ENCODE data around the gene STATH.
"Not testable (repeated sequence)": the region's sequence is repeated elsewhere in the genome, so short reads cannot be mapped to it uniquely, and the experiment has no call there.

STATH gene

GRCh38 chr4:70000711-70001110 lies 4.9 kb downstream of the STATH start:
- H3K14ac ChIP-seq (ENCODE audit: low read length), result no peak overlapping the region
- H2BK15ac ChIP-seq (ENCODE audit: low read length), result no peak overlapping the region
- no peak overlapping the region for H4K8ac ChIP-seq (ENCODE audit: low read depth, low read length)
- no CpG with 5 or more reads among the region's 1 CpG for WGBS, 2 donors (ENCODE audit: extremely low coverage in 2 of 2, insufficient read length in 2 of 2, insufficient replicate concordance in 1 of 2)
- H3K9ac ChIP-seq (ENCODE audit: low read depth, low read length, poor library complexity), result no peak overlapping the region
- no peaks in the 10 kb centered on the region for H3K9me3 ChIP-seq (replicated peaks in 1 of 2; ENCODE audit: control insufficient read depth in 2 of 2, insufficient read depth in 1 of 2, low read depth in 1 of 2, low read length in 2 of 2)
- no peak overlapping the region for H4K91ac ChIP-seq (ENCODE audit: low read depth, low read length, poor library complexity)
- H2AK5ac ChIP-seq (ENCODE audit: low read depth, low read length), result no peak overlapping the region
- H3K23ac ChIP-seq (ENCODE audit: low read depth, low read length, poor library complexity), result no peak overlapping the region
- no peak for DNase-seq (ENCODE audit: low spot score)
- no peaks in the 10 kb centered on the region for H3K27me3 ChIP-seq (ENCODE audit: control insufficient read depth in 3 of 3, insufficient read depth in 3 of 3, low read depth in 1 of 3, low read length in 3 of 3)
- H3K79me1 ChIP-seq (ENCODE audit: low read depth, low read length), result no peaks in the 10 kb centered on the region
- no peak overlapping the region for H2BK5ac ChIP-seq (ENCODE audit: low read length)
- no peak overlapping the region for H3K4ac ChIP-seq (ENCODE audit: low read length)
- H2BK12ac ChIP-seq (ENCODE audit: low read length), result no peak overlapping the region
- no peak overlapping the region for H3K4me2 ChIP-seq (ENCODE audit: insufficient read depth, low read length, poor library complexity, severe bottlenecking)
- H2BK120ac ChIP-seq (ENCODE audit: low read depth, low read length), result no peak overlapping the region
- H3K27ac ChIP-seq (replicated peaks; ENCODE audit: low read length), result no peak overlapping the region
- no peak overlapping the region for H3K18ac ChIP-seq (ENCODE audit: low read length)
- no peak overlapping the region for H3K4me3 ChIP-seq (ENCODE audit: low read length in 2 of 2)
- no peak overlapping the region for H2AFZ ChIP-seq (ENCODE audit: low read length)
- no peaks in the 10 kb centered on the region for H3K4me1 ChIP-seq (ENCODE audit: control insufficient read depth in 2 of 2, insufficient read depth in 1 of 2, low read depth in 1 of 2, low read length in 2 of 2)
- no peaks in the 10 kb centered on the region for H3K36me3 ChIP-seq (replicated peaks in 1 of 2; ENCODE audit: control insufficient read depth in 2 of 2, insufficient read depth in 2 of 2, low read length in 2 of 2)

- Histone ChIP-seq H3K23ac (ENCODE audit: low read depth, low read length, poor library complexity) (no peak overlapping the region), H2AFZ (ENCODE audit: low read length) (no peak overlapping the region), H3K4ac (ENCODE audit: low read length) (no peak overlapping the region), H3K27ac (replicated peaks; ENCODE audit: low read length) (no peak overlapping the region), H3K9me3 (replicated peaks in 1 of 2; ENCODE audit: control insufficient read depth in 2 of 2, insufficient read depth in 1 of 2, low read depth in 1 of 2, low read length in 2 of 2) (no peaks in the 10 kb centered on the region), H3K14ac (ENCODE audit: low read length) (no peak overlapping the region), H3K9ac (ENCODE audit: low read depth, low read length, poor library complexity) (no peak overlapping the region), H3K36me3 (replicated peaks in 1 of 2; ENCODE audit: control insufficient read depth in 2 of 2, insufficient read depth in 2 of 2, low read length in 2 of 2) (no peaks in the 10 kb centered on the region), H3K18ac (ENCODE audit: low read length) (no peak overlapping the region), H2AK5ac (ENCODE audit: low read depth, low read length) (no peak overlapping the region), H3K79me1 (ENCODE audit: low read depth, low read length) (no peaks in the 10 kb centered on the region), H4K8ac (ENCODE audit: low read depth, low read length) (no peak overlapping the region), H3K4me1 (ENCODE audit: control insufficient read depth in 2 of 2, insufficient read depth in 1 of 2, low read depth in 1 of 2, low read length in 2 of 2) (no peaks in the 10 kb centered on the region), H2BK15ac (ENCODE audit: low read length) (no peak overlapping the region), H2BK12ac (ENCODE audit: low read length) (no peak overlapping the region), H3K27me3 (ENCODE audit: control insufficient read depth in 3 of 3, insufficient read depth in 3 of 3, low read depth in 1 of 3, low read length in 3 of 3) (no peaks in the 10 kb centered on the region), H3K4me2 (ENCODE audit: insufficient read depth, low read length, poor library complexity, severe bottlenecking) (no peak overlapping the region), H4K91ac (ENCODE audit: low read depth, low read length, poor library complexity) (no peak overlapping the region), H2BK5ac (ENCODE audit: low read length) (no peak overlapping the region), H3K4me3 (ENCODE audit: low read length in 2 of 2) (no peak overlapping the region), H2BK120ac (ENCODE audit: low read depth, low read length) (no peak overlapping the region)
- no peak for DNase-seq (ENCODE audit: low spot score)
Observed at GRCh38 chr4:70002507-70002906, 6.7 kb downstream of the STATH start.

DNA sequence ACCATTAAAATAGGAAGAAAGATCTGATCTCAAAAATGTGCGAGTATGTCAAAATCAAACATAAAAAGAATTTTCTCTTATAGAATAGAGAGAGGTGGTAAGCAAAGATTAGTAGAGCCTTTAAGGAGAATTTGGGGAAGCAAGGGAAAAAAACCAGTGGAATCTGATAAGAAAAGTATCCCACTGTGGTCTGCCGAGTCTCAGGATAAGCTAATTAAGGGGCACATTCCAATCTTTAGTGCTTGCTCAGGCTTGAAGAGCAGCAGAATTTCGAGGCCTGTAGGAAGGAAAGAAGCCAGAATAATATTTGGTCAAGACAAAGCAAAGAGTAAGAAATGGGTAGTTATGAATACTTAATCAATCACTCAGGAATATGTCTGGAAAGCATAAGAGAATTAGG lies 13.0 kb downstream of the STATH start:
- Histone ChIP-seq H3K4me3 (ENCODE audit: low read length in 2 of 2) (no peak overlapping the region), H3K23ac (ENCODE audit: low read depth, low read length, poor library complexity) (no peak overlapping the region), H2AK5ac (ENCODE audit: low read depth, low read length) (no peak overlapping the region), H3K4me1 (ENCODE audit: control insufficient read depth in 2 of 2, insufficient read depth in 1 of 2, low read depth in 1 of 2, low read length in 2 of 2) (no peaks in the 10 kb centered on the region), H3K9me3 (replicated peaks in 1 of 2; ENCODE audit: control insufficient read depth in 2 of 2, insufficient read depth in 1 of 2, low read depth in 1 of 2, low read length in 2 of 2) (no peaks in the 10 kb centered on the region), H2BK12ac (ENCODE audit: low read length) (no peak overlapping the region), H3K79me1 (ENCODE audit: low read depth, low read length) (no peaks in the 10 kb centered on the region), H3K27ac (replicated peaks; ENCODE audit: low read length) (no peak overlapping the region), H3K4ac (ENCODE audit: low read length) (no peak overlapping the region), H3K36me3 (replicated peaks in 1 of 2; ENCODE audit: control insufficient read depth in 2 of 2, insufficient read depth in 2 of 2, low read length in 2 of 2) (no peaks in the 10 kb centered on the region), H3K14ac (ENCODE audit: low read length) (no peak overlapping the region), H2BK120ac (ENCODE audit: low read depth, low read length) (no peak overlapping the region), H3K9ac (ENCODE audit: low read depth, low read length, poor library complexity) (no peak overlapping the region), H4K91ac (ENCODE audit: low read depth, low read length, poor library complexity) (no peak overlapping the region), H2AFZ (ENCODE audit: low read length) (no peak overlapping the region), H4K8ac (ENCODE audit: low read depth, low read length) (no peak overlapping the region), H3K18ac (ENCODE audit: low read length) (no peak overlapping the region), H2BK15ac (ENCODE audit: low read length) (no peak overlapping the region), H3K27me3 (ENCODE audit: control insufficient read depth in 3 of 3, insufficient read depth in 3 of 3, low read depth in 1 of 3, low read length in 3 of 3) (no peaks in the 10 kb centered on the region), H3K4me2 (ENCODE audit: insufficient read depth, low read length, poor library complexity, severe bottlenecking) (no peak overlapping the region), H2BK5ac (ENCODE audit: low read length) (no peak overlapping the region)
- DNase-seq (ENCODE audit: low spot score), result peak; percentile 46
- WGBS, 2 donors (ENCODE audit: extremely low coverage in 2 of 2, insufficient read length in 2 of 2, insufficient replicate concordance in 1 of 2), result no CpG with 5 or more reads among the region's 3 CpGs

DNA sequence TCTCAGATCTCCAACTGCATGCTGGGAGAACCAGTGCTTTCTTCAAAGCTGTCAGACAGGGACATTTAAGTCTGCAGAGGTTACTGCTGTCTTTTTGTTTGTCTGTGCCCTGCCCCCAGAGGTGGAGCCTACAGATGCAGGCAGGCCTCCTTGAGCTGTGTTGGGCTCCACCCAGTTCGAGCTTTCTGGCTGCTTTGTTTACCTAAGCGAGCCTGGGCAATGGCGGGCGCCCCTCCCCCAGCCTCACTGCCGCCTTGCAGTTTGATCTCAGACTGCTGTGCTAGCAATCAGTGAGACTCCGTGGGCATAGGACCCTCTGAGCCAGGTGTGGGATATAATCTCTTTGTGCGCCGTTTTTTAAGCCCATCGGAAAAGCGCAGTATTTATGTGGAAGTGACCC lies 23.2 kb downstream of the STATH start:
- H3K14ac ChIP-seq (ENCODE audit: low read length); H3K4me3 ChIP-seq (ENCODE audit: low read length in 2 of 2); H2BK15ac ChIP-seq (ENCODE audit: low read length); H3K36me3 ChIP-seq (replicated peaks in 1 of 2; ENCODE audit: control insufficient read depth in 2 of 2, insufficient read depth in 2 of 2, low read length in 2 of 2); H3K27me3 ChIP-seq (ENCODE audit: control insufficient read depth in 3 of 3, insufficient read depth in 3 of 3, low read depth in 1 of 3, low read length in 3 of 3); H4K91ac ChIP-seq (ENCODE audit: low read depth, low read length, poor library complexity); H3K18ac ChIP-seq (ENCODE audit: low read length); H3K79me1 ChIP-seq (ENCODE audit: low read depth, low read length); H2BK12ac ChIP-seq (ENCODE audit: low read length); H2BK5ac ChIP-seq (ENCODE audit: low read length); H3K27ac ChIP-seq (replicated peaks; ENCODE audit: low read length); H2BK120ac ChIP-seq (ENCODE audit: low read depth, low read length); H2AK5ac ChIP-seq (ENCODE audit: low read depth, low read length); H3K4me2 ChIP-seq (ENCODE audit: insufficient read depth, low read length, poor library complexity, severe bottlenecking); H3K9me3 ChIP-seq (replicated peaks in 1 of 2; ENCODE audit: control insufficient read depth in 2 of 2, insufficient read depth in 1 of 2, low read depth in 1 of 2, low read length in 2 of 2); H3K4ac ChIP-seq (ENCODE audit: low read length); H3K23ac ChIP-seq (ENCODE audit: low read depth, low read length, poor library complexity); H4K8ac ChIP-seq (ENCODE audit: low read depth, low read length); H3K9ac ChIP-seq (ENCODE audit: low read depth, low read length, poor library complexity); H3K4me1 ChIP-seq (ENCODE audit: control insufficient read depth in 2 of 2, insufficient read depth in 1 of 2, low read depth in 1 of 2, low read length in 2 of 2); DNase-seq (ENCODE audit: low spot score): not testable (repeated sequence)
- peak overlapping the region; percentile 38 for H2AFZ ChIP-seq (ENCODE audit: low read length)
- no CpG with 5 or more reads among the region's 10 CpGs for WGBS, 2 donors (ENCODE audit: extremely low coverage in 2 of 2, insufficient read length in 2 of 2, insufficient replicate concordance in 1 of 2)
